ENCODE measurements around the gene RPS19.

GRCh38 chr19:41913538-41914423 is 53.7 kb downstream of the RPS19 start:
- TF ChIP-seq, protein P1, sequence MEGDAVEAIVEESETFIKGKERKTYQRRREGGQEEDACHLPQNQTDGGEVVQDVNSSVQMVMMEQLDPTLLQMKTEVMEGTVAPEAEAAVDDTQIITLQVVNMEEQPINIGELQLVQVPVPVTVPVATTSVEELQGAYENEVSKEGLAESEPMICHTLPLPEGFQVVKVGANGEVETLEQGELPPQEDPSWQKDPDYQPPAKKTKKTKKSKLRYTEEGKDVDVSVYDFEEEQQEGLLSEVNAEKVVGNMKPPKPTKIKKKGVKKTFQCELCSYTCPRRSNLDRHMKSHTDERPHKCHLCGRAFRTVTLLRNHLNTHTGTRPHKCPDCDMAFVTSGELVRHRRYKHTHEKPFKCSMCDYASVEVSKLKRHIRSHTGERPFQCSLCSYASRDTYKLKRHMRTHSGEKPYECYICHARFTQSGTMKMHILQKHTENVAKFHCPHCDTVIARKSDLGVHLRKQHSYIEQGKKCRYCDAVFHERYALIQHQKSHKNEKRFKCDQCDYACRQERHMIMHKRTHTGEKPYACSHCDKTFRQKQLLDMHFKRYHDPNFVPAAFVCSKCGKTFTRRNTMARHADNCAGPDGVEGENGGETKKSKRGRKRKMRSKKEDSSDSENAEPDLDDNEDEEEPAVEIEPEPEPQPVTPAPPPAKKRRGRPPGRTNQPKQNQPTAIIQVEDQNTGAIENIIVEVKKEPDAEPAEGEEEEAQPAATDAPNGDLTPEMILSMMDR (conservative IDR thresholded peaks at IDR 0.05) = no peak
- no peak for TF ChIP-seq EZH2 (IDR thresholded peaks at IDR 0.05; ENCODE audit: low read depth)

Data from PC-9 (cell line).